GM12891 (cell line): ENCODE data around the gene ZBTB5. TPM values are rescaled to one million over a fixed set of nuclear protein-coding genes. Genes with fewer than 3 reads are reported as not detected.
"Not testable (repeated sequence)": the region's sequence is repeated elsewhere in the genome, so short reads cannot be mapped to it uniquely, and the experiment has no call there.

Experiments used
- DNase-seq: peaks from one replicate; pipeline ENCODE4 v3.0.0; 2011; ENCODE audit warnings: low spot score; ENCODE audit not compliant: insufficient read length
- FAIRE-seq: peaks from 2 replicates; lab custom pipeline; 2011; peaks lifted over from hg19 to GRCh38; lab: Jason Lieb, UNC
- PAX5 ChIP-seq: IDR thresholded peaks from 2 replicates; pipeline ENCODE4 v1.6.1; 2011; ENCODE audit warnings: low read length, moderate library complexity, mild to moderate bottlenecking; ENCODE audit not compliant: insufficient read depth, severe bottlenecking
- POLR2A ChIP-seq: IDR thresholded peaks from 2 replicates; pipeline ENCODE4 v1.6.1; 2011; ENCODE audit warnings: low read depth, low read length, control low read depth
- POLR2AphosphoS5 ChIP-seq: IDR thresholded peaks from 2 replicates; pipeline ENCODE4 v1.6.1; 2011; ENCODE audit warnings: low read depth, low read length, control low read depth
- POU2F2 ChIP-seq: IDR thresholded peaks from 2 replicates; pipeline ENCODE4 v1.6.1; 2011; ENCODE audit warnings: low read depth, mild to moderate bottlenecking, control low read depth, low read length, moderate library complexity
- SPI1 ChIP-seq: IDR thresholded peaks from 2 replicates; pipeline ENCODE4 v1.6.1; 2011; ENCODE audit warnings: low read depth, low read length, control low read depth
- TAF1 ChIP-seq: IDR thresholded peaks from 2 replicates; pipeline ENCODE4 v1.6.1; 2011; ENCODE audit warnings: low read depth, low read length, control low read depth
- polyA plus RNA-seq: library from polyadenylated mRNA; unstranded; fragments of >200 nt; gene quantifications from one replicate; pipeline ENCODE4 v1.2.1, GENCODE V29; 2012; ENCODE audit warnings: low read depth, missing spikeins, inconsistent platforms; ENCODE audit not compliant: missing spikeins

Gene ZBTB5
- polyA plus RNA-seq, result 7.9 TPM

- TF ChIP-seq POLR2A (peak; percentile 74), PAX5 (no peak), TAF1 (peak; percentile 65), POU2F2 (peak; percentile 63), POLR2AphosphoS5 (no peak; the same call in 1 of the 2 replicates), SPI1 (peak; percentile 38)
- FAIRE-seq, result peak; percentile 95
These were observed at the start of gene ZBTB5 for GRCh38 chr9:37465249-37466036. ZBTB5 (minus strand) TSS chr9:37465450; CDS start chr9:37442551, 22,899 bp downstream.

GRCh38 chr9:37514999-37515398 is 49.7 kb upstream of the ZBTB5 start:
- FAIRE-seq, result no peak
- TF ChIP-seq POLR2AphosphoS5 (no peak), TAF1 (no peak), POLR2A (no peak), POU2F2 (no peak), SPI1 (no peak), PAX5 (no peak)

More at GRCh38 chr9:37465249-37466036, at the start of gene ZBTB5:
- DNase-seq, result peak; percentile 90

GRCh38 chr9:37514415-37514814 is 49.2 kb upstream of the ZBTB5 start:
- FAIRE-seq, result not testable (repeated sequence)

More at GRCh38 chr9:37514999-37515398, 49.7 kb upstream of the ZBTB5 start:
- DNase-seq, result no peak

GRCh38 chr9:37512437-37512836 is 47.2 kb upstream of the ZBTB5 start:
- no peak for TF ChIP-seq PAX5
- no peak for TF ChIP-seq POLR2AphosphoS5
- no peak for TF ChIP-seq TAF1
- TF ChIP-seq POLR2A, result no peak
- no peak for TF ChIP-seq SPI1
- TF ChIP-seq POU2F2, result no peak
- no peak for FAIRE-seq
- no peak for DNase-seq

More at GRCh38 chr9:37514415-37514814, 49.2 kb upstream of the ZBTB5 start:
- not testable (repeated sequence) for DNase-seq

- FAIRE-seq (peak; percentile 16), DNase-seq (no peak)
These were observed 46.1 kb upstream of the ZBTB5 start for GRCh38 chr9:37511016-37512010.

GRCh38 chr9:37510053-37510452 is 44.8 kb upstream of the ZBTB5 start:
- not testable (repeated sequence) for DNase-seq, FAIRE-seq

More at GRCh38 chr9:37511016-37512010, 46.1 kb upstream of the ZBTB5 start:
- TF ChIP-seq POU2F2 (no peak), TAF1 (no peak), SPI1 (no peak), POLR2AphosphoS5 (0 out of 2 replicates have a peak, but pooled peaks have one; percentile 40), POLR2A (no peak; the same call in 1 of the 2 replicates), PAX5 (no peak)

GRCh38 chr9:37509536-37509935 is 44.3 kb upstream of the ZBTB5 start:
- TF ChIP-seq PAX5, result no peak
- TF ChIP-seq POLR2AphosphoS5, result no peak
- TF ChIP-seq POU2F2, result no peak
- TF ChIP-seq POLR2A, result no peak
- FAIRE-seq, result no peak
- no peak for DNase-seq

GRCh38 chr9:37508834-37509206 is 43.6 kb upstream of the ZBTB5 start:
- TF ChIP-seq POLR2AphosphoS5 (no peak), SPI1 (no peak), TAF1 (no peak), POLR2A (no peak), PAX5 (no peak), POU2F2 (no peak)
- DNase-seq, result no peak
- FAIRE-seq, result no peak

- no peak for DNase-seq
- no peak for TF ChIP-seq POU2F2
- no peak for TF ChIP-seq POLR2A
- no peak for TF ChIP-seq SPI1
- TF ChIP-seq TAF1, result no peak
- peak; percentile 37; the same call in 1 of the 2 replicates for TF ChIP-seq POLR2AphosphoS5
These were observed 43.0 kb upstream of the ZBTB5 start for GRCh38 chr9:37508135-37508833.

More at GRCh38 chr9:37508135-37508833, 43.0 kb upstream of the ZBTB5 start:
- FAIRE-seq, result no peak
